ENCODE measurements around the gene KRT82. TPM values are rescaled to one million over a fixed set of nuclear protein-coding genes. Genes with fewer than 3 reads are reported as not detected.

The KRT82 gene
- total and polyA plus RNA-seq, 10 donors, result 0.04 TPM; not detected in 9

- intact Hi-C loops (cut with DNase I; ENCODE audit: low total_unique reads), result no loop called here
- Histone ChIP-seq H3K27me3 (replicated peaks in 1 of 7) (peaks cover 0 to 25% (median 0%) of the 10 kb centered on the region in 7 donors), H3K36me3 (no peaks in the 10 kb centered on the region), H3K4me3 (no peak overlapping the region), H3K27ac (peak overlapping the region in 3 of 8 donors; percentile 1 to 71 (median 53)), H3K4me1 (peaks cover 0 to 11% (median 0%) of the 10 kb centered on the region in 6 donors), H3K9me3 (no peaks in the 10 kb centered on the region)
- WGBS, 5 donors, result 68 to 89% (median 78%) methylated on average over 4 of the region's 4 CpGs
- peak; percentile 72 for DNase-seq
- TF ChIP-seq POLR2A (IDR thresholded peaks at IDR 0.05), result no peak
- no peak for TF ChIP-seq CTCF (IDR thresholded peaks at IDR 0.05 in 8 of 11, conservative IDR thresholded peaks at IDR 0.05 in 3 of 11)
- TF ChIP-seq POLR2AphosphoS5 (IDR thresholded peaks at IDR 0.05), result no peak
These were observed 12.5 kb upstream of the KRT82 start for GRCh38 chr12:52418576-52419110.

- TF ChIP-seq POLR2AphosphoS5 (IDR thresholded peaks at IDR 0.05) (no peak), POLR2A (IDR thresholded peaks at IDR 0.05) (no peak), CTCF (IDR thresholded peaks at IDR 0.05 in 8 of 11, conservative IDR thresholded peaks at IDR 0.05 in 3 of 11) (no peak)
- intact Hi-C loops (cut with DNase I; ENCODE audit: low total_unique reads), result no loop called here
- WGBS, 5 donors, result 68 to 86% (median 80%) methylated on average over 2 of the region's 2 CpGs
- H3K9me3 ChIP-seq, result no peaks in the 10 kb centered on the region
- no peak overlapping the region for H3K4me3 ChIP-seq
- no peaks in the 10 kb centered on the region for H3K36me3 ChIP-seq
- H3K27ac ChIP-seq, result peak overlapping the region in 6 of 8 donors; percentile 29 to 71 (median 62)
- DNase-seq, result peak; percentile 16
- H3K4me1 ChIP-seq, result peaks cover 0 to 11% (median 0%) of the 10 kb centered on the region in 6 donors
- H3K27me3 ChIP-seq (replicated peaks in 1 of 7), result peaks cover 0 to 25% (median 0%) of the 10 kb centered on the region in 7 donors
These were observed 11.6 kb upstream of the KRT82 start for GRCh38 chr12:52417740-52418139.

GRCh38 chr12:52416795-52417194 is 10.7 kb upstream of the KRT82 start:
- WGBS, 5 donors, result 62 to 92% (median 73%) methylated on average over 1 of the region's 1 CpG
- intact Hi-C loops (cut with DNase I; ENCODE audit: low total_unique reads), result no loop called here
- no peak for TF ChIP-seq CTCF (IDR thresholded peaks at IDR 0.05 in 8 of 11, conservative IDR thresholded peaks at IDR 0.05 in 3 of 11)
- no peak for TF ChIP-seq POLR2AphosphoS5 (IDR thresholded peaks at IDR 0.05)
- TF ChIP-seq POLR2A (IDR thresholded peaks at IDR 0.05), result no peak
- Histone ChIP-seq H3K4me3 (no peak overlapping the region), H3K36me3 (no peaks in the 10 kb centered on the region), H3K4me1 (peaks cover 0 to 11% (median 0%) of the 10 kb centered on the region in 6 donors), H3K27me3 (replicated peaks in 1 of 7) (peaks cover 0 to 18% (median 0%) of the 10 kb centered on the region in 7 donors), H3K27ac (peak overlapping the region in 7 of 8 donors; percentile 29 to 71 (median 58)), H3K9me3 (no peaks in the 10 kb centered on the region)
- DNase-seq, result no peak

GRCh38 chr12:52415870-52416750 is 10.0 kb upstream of the KRT82 start:
- DNase-seq, result no peak
- 66 to 76% (median 74%) methylated on average over 9 to 10 of the region's 10 CpGs for WGBS, 5 donors
- H3K27ac ChIP-seq, result peak overlapping the region in 7 of 8 donors; percentile 51 to 71 (median 54)

More at GRCh38 chr12:52415870-52416750, 10.0 kb upstream of the KRT82 start:
- intact Hi-C loops (cut with DNase I; ENCODE audit: low total_unique reads), result no loop called here
- peaks cover 0 to 16% (median 0%) of the 10 kb centered on the region in 7 donors for H3K27me3 ChIP-seq (replicated peaks in 1 of 7)
- no peaks in the 10 kb centered on the region for H3K9me3 ChIP-seq
- H3K36me3 ChIP-seq, result no peaks in the 10 kb centered on the region
- H3K4me3 ChIP-seq, result no peak overlapping the region
- TF ChIP-seq POLR2A (IDR thresholded peaks at IDR 0.05) (no peak), POLR2AphosphoS5 (IDR thresholded peaks at IDR 0.05) (peak in 2 of 3 donors; percentile 41 to 54), CTCF (IDR thresholded peaks at IDR 0.05 in 8 of 11, conservative IDR thresholded peaks at IDR 0.05 in 3 of 11) (no peak)
- peaks cover 0 to 11% (median 3%) of the 10 kb centered on the region in 6 donors for H3K4me1 ChIP-seq

Measured in spleen (tissue), 11 donors.